DMS53 treated with DMSO at 0.1 percent for 48 hours (cell line): ENCODE data around the gene NKD2.

Experiments
- DNase-seq: peaks from one replicate; lab custom pipeline; 2025; ENCODE audit not compliant: unreplicated experiment; lab: John Stamatoyannopoulos, UW

Gene NKD2

DNA sequence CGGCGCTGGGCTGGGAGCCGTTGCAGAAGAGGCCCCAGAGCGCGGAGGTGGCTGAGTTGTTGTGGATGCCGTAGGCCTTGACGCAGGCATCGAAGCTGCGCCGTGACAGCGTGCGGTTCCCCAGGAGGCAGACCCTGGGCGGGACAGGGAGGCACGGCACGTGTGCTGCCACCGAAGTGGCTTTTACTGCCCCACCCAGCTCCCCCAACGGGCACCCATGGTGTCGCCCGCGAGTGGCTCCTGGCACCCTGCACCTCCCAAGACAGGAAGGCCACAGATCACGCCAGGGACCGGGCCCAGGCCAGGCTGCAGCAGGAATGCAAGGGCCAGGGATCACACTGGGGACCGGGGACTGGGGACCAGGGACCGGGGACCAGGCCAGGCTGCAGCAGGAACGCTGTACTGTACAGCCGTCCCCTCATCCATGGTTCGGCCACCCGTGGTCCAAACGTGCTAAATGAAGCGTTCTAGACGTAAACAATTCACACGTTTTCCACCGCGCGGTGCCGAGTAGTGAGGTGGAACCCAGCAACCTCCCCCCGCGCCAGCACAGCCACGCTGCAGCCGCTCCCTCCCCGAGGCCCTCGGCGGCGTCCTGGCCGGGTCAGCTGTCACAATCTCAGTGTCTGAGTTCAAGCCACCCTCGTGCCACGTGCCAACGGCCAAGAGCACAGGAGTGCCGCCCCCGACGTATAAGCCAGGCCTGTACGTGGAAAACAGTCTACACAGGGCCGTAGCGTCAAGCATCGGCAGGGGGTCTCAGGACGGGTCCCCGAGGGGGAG lies 75.4 kb downstream of the NKD2 start:
- DNase-seq, result no peak

DNA sequence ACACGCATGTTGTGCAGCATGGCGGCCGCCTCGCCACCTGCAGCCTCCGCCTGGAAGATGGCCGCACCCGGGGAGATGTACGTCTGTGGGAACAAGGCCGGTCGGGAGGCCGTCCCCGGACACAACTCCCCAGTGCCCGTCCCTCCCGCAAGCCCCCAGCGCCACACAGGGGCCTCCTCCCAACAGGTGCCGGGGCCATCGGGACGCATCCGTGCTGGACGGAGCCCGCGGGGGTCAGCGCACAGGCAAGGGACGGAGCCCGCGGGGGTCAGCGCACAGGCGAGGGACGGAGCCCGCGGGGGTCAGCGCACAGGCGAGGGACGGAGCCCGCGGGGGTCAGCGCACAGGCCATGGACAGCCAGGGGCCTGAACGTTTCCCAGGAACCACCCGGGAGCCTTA lies 76.8 kb downstream of the NKD2 start:
- DNase-seq, result no peak

DNA sequence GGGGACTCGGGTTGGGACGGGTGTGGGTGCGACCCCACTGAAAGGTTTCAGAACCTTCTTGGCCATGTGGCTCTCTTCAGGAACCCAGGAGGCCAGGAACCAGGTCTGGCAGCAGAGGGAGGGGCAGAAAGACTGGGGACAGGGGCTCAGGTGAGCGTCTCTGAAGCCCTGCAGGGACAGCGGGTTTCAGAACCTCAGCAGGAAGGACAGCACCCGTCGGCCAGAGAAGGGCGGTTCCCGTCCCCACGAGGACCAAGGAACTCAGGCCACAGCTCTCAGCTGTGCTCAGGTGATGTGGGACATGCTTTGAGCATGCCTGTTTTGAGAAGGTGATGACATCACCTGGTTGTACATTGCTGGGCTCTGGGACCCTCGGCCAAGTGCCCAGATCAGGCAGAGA lies 77.5 kb downstream of the NKD2 start:
- no peak for DNase-seq

DNA sequence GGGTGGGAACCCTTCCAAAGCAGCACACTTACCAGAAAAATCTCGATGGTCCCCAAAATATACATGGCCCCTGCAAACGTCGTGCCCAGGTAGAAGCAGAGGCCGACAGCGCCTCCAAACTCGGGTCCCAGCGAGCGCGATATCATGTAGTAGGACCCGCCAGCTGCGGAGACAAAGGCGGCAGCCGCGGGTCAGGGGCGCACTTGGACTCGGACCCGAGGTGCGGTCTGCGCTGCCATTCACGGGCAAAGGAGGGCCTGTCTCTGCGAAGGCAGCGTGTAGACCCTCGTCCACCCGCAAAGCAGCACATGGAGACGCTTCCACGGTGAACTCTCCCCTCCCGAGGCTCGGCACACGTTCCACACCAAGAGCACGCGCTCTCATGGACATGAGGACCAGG lies 78.3 kb downstream of the NKD2 start:
- no peak for DNase-seq

DNA sequence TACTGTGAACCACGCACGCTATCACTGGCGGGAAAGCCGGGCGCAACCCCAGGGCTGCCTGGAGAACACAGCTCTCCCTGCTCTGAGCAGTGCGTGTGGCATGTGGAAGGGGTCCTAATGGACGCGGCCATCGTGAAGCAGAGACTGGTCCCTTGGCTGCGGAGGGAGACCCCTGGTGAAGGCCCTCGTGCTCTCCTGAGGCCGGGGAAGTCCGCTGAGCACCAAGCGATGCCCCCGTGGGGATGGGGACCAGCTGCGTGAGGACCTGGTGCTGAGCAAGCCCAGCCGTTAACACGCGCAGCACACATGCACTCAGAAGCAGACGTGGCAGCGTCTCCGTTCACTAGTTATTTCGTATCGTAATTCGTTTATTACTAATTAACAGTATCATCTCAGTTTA lies 78.8 kb downstream of the NKD2 start:
- DNase-seq, result no peak

DNA sequence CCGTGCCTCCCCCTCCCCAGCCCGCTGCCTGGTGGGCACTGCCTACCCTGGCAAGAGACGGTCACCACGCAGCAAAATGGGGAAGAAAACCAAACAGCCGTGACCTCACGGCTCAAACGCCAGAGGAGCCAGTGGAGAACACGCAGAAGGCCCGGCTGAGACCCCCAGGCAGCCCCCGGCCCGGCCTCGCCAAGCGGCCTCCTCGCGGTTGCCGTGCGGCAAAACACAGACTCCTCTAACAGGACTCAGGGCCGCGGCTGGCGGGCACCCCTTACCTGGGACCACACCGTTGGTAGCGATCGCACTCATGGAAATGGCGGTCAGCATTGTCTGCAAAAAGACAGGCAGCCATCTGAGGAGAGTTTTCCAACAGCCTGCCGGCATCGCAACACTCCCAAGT lies 79.4 kb downstream of the NKD2 start:
- DNase-seq, result no peak
